Nephron progenitor cell (in vitro differentiated cells): ENCODE data around the gene SPSB4.

Experiments
- DNase-seq: peaks from one replicate; pipeline ENCODE4 v3.0.0; 2021
- H3K27ac Mint-ChIP-seq: 2 replicates; pipeline ENCODE4 v1.8.0; 2021; ENCODE audit warnings: mild to moderate bottlenecking, moderate library complexity, mixed read lengths
- H3K27me3 Mint-ChIP-seq: 2 replicates; pipeline ENCODE4 v1.8.0; 2021; ENCODE audit warnings: mild to moderate bottlenecking, low read depth, mixed read lengths; ENCODE audit not compliant: poor library complexity
- H3K36me3 Mint-ChIP-seq: 2 replicates; pipeline ENCODE4 v1.8.0; 2021; ENCODE audit warnings: low read depth, mixed read lengths
- H3K4me1 Mint-ChIP-seq: 2 replicates; pipeline ENCODE4 v1.8.0; 2021; ENCODE audit warnings: mixed read lengths
- H3K4me3 Mint-ChIP-seq: 2 replicates; pipeline ENCODE4 v1.8.0; 2021; ENCODE audit warnings: mild to moderate bottlenecking, moderate library complexity, mixed read lengths
- H3K9me3 Mint-ChIP-seq: 2 replicates; pipeline ENCODE4 v1.8.0; 2021; ENCODE audit warnings: mild to moderate bottlenecking, moderate library complexity, mixed read lengths
- TF ChIP-seq, protein P1 (sequence below): fragments of 200-600 bp; sonication (generic); IDR thresholded peaks from 2 replicates; pipeline ENCODE4 v1.5.0; 2021; ENCODE audit warnings: antibody characterized with exemption

SPSB4 gene

DNA sequence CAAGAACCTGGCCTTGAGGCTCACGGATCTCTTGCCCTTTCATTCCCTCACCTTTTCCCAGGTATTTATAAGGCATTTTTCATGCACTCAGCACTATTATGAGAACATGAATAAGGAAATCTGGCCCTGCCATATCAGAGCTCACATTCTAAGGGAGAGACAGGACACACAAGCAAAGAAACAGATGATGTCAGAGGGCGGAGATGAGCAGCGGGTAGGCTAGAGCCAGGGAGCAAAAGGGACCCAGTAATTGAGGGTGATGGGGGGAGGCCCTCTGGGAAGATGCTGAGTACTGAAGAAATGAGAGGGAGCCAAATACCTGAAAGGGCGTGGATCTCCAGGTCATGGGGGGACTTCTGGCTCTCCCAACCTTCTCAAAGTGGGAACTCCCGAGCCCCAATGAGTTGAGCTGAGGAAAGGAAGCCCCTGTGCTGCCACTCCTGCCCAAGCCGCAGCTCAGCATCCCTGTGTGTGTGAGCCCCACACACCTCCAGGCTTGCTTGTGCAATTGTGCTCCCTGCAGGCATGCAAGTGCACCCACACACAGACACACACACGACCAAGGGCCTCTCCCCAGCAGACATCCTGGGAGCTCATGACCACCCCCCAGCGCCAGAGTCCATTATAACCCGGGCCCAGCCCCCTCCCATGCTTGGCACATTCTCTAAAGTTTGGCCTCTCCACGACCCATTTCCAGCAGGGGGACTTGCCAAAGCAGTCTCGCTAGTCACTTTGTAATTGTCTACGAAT is 99.1 kb downstream of the SPSB4 start:
- Mint-ChIP-seq H3K27ac (peak overlapping the region; percentile 16), H3K36me3 (peaks cover 27% of the 10 kb centered on the region), H3K4me3 (no peak overlapping the region), H3K4me1 (peaks cover 14% of the 10 kb centered on the region), H3K9me3 (peaks cover 3% of the 10 kb centered on the region), H3K27me3 (peaks cover 10% of the 10 kb centered on the region)
- DNase-seq = no peak
- TF ChIP-seq, protein P1, sequence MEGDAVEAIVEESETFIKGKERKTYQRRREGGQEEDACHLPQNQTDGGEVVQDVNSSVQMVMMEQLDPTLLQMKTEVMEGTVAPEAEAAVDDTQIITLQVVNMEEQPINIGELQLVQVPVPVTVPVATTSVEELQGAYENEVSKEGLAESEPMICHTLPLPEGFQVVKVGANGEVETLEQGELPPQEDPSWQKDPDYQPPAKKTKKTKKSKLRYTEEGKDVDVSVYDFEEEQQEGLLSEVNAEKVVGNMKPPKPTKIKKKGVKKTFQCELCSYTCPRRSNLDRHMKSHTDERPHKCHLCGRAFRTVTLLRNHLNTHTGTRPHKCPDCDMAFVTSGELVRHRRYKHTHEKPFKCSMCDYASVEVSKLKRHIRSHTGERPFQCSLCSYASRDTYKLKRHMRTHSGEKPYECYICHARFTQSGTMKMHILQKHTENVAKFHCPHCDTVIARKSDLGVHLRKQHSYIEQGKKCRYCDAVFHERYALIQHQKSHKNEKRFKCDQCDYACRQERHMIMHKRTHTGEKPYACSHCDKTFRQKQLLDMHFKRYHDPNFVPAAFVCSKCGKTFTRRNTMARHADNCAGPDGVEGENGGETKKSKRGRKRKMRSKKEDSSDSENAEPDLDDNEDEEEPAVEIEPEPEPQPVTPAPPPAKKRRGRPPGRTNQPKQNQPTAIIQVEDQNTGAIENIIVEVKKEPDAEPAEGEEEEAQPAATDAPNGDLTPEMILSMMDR = no peak

DNA sequence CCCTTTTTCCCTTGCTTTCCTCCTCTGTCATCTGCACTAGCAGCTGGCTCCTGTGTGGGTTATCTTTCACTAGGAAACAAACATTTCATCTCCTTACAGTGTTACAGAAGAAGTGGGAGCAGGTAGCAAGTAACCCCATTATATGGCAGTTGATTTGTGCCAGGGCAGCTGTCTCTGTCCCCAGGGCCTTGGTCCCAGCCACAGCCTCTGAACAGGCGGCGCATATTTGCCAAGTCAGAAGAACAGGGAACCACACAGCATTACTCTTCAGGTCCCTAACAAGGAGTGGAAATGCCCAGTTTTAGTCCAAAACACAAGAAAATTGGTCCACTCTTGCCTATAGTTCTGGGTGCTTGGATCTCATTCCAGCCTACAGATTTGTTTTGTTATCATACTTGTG is 99.8 kb downstream of the SPSB4 start:
- Mint-ChIP-seq H3K36me3 (peaks cover 20% of the 10 kb centered on the region), H3K4me1 (peaks cover 14% of the 10 kb centered on the region), H3K27ac (peak overlapping the region; percentile 16), H3K9me3 (no peaks in the 10 kb centered on the region), H3K27me3 (peaks cover 10% of the 10 kb centered on the region), H3K4me3 (no peak overlapping the region)
- TF ChIP-seq, protein P1 = no peak
- no peak for DNase-seq

DNA sequence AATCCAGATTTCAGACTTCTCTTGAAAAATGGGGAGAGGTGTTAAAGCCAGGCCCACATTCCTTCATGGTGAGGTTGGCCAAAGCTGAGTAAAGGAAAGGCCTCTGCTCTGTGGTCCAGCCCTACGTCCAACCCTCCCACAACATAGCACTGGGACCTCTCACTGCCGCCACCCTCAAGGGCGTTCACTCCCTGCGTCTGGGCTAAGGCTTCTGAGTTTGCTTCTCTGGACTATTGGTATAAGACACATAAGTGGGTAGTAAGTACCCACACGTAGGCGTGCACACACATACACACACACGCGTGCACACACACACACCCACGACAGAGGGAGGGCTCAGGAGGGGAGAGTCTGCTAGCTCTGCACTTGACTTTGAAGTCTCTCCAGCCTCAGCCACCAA is 100.3 kb downstream of the SPSB4 start:
- TF ChIP-seq, protein P1 = no peak
- DNase-seq = no peak
- no peaks in the 10 kb centered on the region for H3K9me3 Mint-ChIP-seq
- peak overlapping the region; percentile 47 for H3K27ac Mint-ChIP-seq
- H3K36me3 Mint-ChIP-seq = peaks cover 20% of the 10 kb centered on the region
- H3K4me3 Mint-ChIP-seq = no peak overlapping the region
- H3K4me1 Mint-ChIP-seq = peaks cover 14% of the 10 kb centered on the region
- H3K27me3 Mint-ChIP-seq = peaks cover 10% of the 10 kb centered on the region

DNA sequence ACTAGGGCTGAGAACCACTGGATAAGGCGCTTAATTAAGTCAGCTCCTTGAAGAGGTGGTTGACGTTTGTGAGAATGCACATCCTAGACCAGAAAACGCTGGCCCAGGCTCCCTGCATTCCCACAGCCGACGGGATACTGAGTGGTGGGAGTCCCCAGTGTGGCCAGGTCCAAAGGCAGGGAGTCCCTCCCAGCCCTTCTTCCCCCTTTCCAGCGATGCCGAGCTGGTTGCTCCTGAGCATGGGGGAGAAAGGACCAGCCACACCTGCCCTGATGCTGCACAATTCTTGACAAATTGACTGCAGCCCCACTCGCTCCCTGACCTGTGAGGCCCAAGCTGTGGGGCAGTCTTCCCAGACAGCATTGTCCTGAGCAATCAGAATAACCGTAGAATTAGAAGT is 101.0 kb downstream of the SPSB4 start:
- TF ChIP-seq, protein P1 = no peak
- H3K4me3 Mint-ChIP-seq = no peak overlapping the region
- H3K4me1 Mint-ChIP-seq = peaks cover 14% of the 10 kb centered on the region
- H3K36me3 Mint-ChIP-seq = peaks cover 19% of the 10 kb centered on the region
- peaks cover 10% of the 10 kb centered on the region for H3K27me3 Mint-ChIP-seq
- no peak for DNase-seq
- H3K27ac Mint-ChIP-seq = no peak overlapping the region
- no peaks in the 10 kb centered on the region for H3K9me3 Mint-ChIP-seq

DNA sequence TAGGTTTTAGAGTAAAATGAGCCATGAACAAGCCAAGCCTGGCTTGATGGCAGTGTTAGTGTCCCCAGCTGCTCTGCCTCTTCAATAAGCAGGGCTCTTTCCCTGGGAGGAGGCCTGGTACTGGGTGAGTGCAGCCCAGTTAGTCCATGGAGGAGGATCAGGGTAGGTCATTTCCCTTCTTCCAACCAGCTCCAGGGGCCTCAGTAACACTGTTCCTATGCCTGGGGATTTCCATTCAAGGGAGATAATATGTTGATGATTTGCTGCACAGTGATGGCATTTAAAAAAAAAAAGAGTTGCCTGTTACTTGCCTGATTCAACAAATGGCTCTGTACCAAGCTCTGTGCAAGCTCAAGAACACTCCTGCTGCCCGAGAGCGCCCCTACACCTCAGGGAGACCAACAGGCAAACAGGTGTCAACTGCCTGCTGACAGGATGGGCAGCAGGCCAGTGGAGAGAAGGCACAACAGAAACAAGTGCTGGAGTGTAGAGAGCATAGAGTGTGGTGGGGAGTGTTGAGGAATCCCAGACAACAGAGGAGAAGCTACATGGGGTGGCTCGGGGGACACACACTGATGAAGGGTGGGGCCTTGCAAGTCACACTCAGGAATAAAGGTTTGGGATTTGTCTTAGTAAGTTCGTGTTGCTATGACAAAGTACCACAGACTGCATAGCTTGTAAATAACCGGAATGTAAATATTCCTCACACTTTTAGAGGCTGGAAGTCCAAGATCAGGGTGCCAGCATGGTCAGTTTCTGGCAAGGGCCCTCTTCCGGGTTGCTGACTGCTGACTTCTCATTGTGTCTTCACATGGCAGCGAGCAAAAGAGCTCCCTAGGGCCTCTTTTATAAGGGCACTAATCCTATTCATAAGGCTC is 101.9 kb downstream of the SPSB4 start:
- Mint-ChIP-seq H3K27ac (no peak overlapping the region), H3K36me3 (peaks cover 10% of the 10 kb centered on the region), H3K4me1 (peaks cover 14% of the 10 kb centered on the region), H3K9me3 (no peaks in the 10 kb centered on the region), H3K27me3 (peaks cover 10% of the 10 kb centered on the region), H3K4me3 (no peak overlapping the region)
- TF ChIP-seq, protein P1 = no peak
- DNase-seq = no peak
